ENCODE data around the gene MXD1.

DNA sequence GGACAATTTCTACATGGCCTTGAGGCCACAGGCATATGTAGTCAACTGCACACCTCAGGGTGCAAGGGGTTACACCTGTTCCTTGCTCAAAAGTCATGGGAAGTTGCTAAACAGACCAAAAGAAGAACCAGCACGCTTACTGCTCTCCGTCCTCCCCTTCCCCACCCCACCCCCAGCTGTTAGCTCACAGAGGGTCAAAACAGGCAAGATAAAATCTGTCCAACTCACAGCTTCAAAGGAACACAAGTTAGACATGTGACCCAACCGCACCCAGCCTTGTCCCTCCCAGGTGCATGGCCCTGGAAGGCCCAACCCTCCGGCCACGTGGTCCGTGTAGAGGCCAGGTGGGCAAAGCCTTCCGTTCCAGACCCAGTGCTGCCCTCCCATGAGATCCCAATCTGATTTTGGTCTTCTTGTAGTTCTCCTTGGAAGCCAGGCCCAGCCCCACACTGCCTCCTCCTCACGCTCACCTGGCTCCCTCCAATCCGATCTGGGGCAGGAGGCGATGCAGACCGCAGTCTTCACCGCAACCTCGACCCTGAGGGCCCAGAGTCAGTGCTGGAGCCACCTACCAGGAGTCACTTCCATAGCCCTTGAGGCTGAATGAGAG is 61.0 kb downstream of the MXD1 start:
- no peak for TF ChIP-seq POLR2A (IDR thresholded peaks at IDR 0.05; ENCODE audit: low read depth, low read length)
- no peak for TF ChIP-seq TAF1 (IDR thresholded peaks at IDR 0.05; ENCODE audit: borderline replicate concordance, low read depth, low read length)
